Measurements from ENCODE around the gene CCDC97.

CCDC97 gene

GRCh38 chr19:41320185-41320518 lies 10.2 kb downstream of the CCDC97 start:
- no peak for DNase-seq (ENCODE audit: low spot score)

GRCh38 chr19:41320568-41320967 lies 10.6 kb downstream of the CCDC97 start:
- no peak for DNase-seq (ENCODE audit: low spot score)

DNA sequence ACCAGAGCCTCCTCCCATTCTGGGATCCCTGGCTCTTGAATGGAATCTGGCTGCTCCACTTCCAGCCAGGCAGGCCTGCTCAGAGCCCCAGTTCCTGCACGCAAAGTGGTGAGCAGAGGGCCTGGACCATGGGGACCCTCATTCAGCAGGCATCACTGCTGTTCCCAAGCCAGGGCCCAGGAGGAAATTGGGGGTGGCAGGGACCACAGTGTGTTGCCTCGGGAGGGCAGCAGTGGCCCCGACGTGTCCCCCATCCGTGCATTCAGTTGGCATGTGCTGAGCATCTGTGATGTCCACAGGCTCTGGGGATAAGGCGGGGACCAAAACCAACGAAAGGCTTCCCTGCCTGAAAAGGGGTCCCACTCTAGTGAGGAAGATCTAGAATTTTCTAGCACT lies 11.2 kb downstream of the CCDC97 start:
- no peak for DNase-seq (ENCODE audit: low spot score)

DNA sequence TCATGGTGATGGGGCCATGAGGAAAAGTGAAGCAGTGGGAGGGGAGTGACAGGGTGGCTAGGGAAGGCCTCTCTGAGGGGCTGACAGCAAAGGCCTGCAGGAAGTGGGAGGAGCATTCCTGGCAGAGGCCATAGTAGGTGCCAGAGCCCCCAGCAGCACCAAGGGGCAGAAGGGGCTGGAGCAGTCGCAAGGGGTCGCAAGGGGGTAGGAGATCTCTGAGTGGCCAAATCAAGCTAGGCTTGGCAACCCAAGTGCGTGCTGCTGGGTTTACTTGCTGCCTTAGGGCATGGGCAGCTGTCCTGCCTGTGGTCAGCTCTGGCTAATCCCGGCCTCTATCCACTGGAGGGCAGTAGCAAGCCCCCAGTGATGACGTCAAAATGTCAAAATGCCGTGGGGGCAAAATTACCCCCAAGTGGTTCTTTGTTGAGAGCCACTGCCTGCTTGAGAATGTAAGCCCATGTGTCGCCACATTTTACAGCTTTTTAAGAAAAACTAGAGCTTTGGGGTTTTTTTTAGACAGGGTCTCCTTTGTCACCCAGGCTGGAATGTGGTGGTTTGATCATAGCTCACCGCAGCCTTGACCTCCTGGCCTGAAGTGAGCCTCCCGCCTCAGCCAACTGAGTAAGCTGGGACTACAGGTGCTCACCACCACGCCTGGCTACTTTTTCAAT lies 11.8 kb downstream of the CCDC97 start:
- DNase-seq (ENCODE audit: low spot score), result no peak

- no peak for DNase-seq (ENCODE audit: low spot score)
These were observed 12.5 kb downstream of the CCDC97 start for GRCh38 chr19:41322451-41322850.

DNA sequence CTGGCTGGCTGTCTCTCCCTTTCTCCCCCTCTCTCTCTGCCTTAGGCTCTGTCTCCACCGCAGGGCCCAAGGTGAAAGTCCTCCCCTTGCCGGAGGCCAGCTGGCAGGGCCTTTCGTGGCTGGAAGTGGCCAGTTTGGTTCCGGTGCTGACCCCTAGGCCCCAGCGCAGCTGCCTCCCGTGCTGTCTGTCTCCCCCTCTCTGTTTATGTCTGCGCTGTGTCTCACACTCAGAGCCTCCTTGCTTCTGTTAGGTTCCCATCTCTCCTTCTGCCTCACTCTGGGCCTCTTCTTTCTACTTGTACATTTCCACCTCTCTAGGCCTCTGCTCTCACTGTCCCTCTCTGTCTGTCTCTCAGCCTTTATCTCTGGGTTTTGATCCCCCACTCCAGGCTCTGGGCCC lies 13.1 kb downstream of the CCDC97 start:
- DNase-seq (ENCODE audit: low spot score), result no peak

- no peak for DNase-seq (ENCODE audit: low spot score)
These were observed 13.6 kb downstream of the CCDC97 start for GRCh38 chr19:41323430-41324125.

DNA sequence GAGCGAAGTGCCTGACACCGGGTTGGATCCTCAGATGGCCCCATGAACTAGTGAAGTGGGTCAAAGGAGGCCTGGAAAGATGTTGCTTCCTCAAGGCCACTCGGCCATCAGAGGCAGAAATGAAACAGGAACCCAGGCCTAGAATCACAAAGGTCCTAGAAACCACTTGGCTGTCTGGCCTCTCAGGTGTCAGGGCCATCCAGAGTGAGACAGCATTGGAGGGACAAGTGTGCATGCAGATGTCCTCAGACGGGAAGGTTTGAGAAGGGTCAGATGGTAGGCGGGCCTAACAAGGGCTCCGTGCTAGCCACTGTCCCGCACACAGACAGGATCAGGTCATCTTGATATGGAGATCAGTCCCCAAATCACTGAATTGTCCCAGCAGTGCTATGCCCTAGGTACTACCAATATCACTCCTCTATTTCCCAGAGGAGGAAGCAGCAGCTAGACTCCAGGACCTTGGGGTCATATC lies 14.3 kb downstream of the CCDC97 start:
- no peak for DNase-seq (ENCODE audit: low spot score)

- no peak for DNase-seq (ENCODE audit: low spot score)
These were observed 15.1 kb downstream of the CCDC97 start for GRCh38 chr19:41324921-41325639.

DNA sequence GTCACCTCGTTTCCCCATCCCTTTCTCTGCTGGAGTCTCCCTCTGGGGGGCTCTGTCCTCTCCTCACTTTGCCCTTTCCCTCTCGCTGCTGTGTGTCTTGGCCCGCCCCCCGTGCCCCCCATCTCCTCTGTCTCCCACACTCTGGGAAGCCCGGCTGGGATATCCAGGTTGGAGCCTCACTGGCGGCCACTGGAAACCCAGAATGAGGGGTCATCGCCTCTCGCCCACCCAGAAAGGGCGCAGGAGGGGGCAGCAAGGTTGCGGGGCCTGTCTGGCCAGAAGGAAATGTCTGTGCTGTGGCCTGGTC lies 15.6 kb downstream of the CCDC97 start:
- no peak for DNase-seq (ENCODE audit: low spot score)

GRCh38 chr19:41325947-41326706 lies 16.2 kb downstream of the CCDC97 start:
- no peak for DNase-seq (ENCODE audit: low spot score)

- DNase-seq (ENCODE audit: low spot score), result no peak
These were observed 17.2 kb downstream of the CCDC97 start for GRCh38 chr19:41327076-41327575.

GRCh38 chr19:41327576-41328156 lies 17.7 kb downstream of the CCDC97 start:
- DNase-seq (ENCODE audit: low spot score), result peak; percentile 88

- DNase-seq (ENCODE audit: low spot score), result no peak
These were observed 18.3 kb downstream of the CCDC97 start for GRCh38 chr19:41328157-41328841.

- no peak for DNase-seq (ENCODE audit: low spot score)
These were observed 18.9 kb downstream of the CCDC97 start for GRCh38 chr19:41328842-41329225.

DNA sequence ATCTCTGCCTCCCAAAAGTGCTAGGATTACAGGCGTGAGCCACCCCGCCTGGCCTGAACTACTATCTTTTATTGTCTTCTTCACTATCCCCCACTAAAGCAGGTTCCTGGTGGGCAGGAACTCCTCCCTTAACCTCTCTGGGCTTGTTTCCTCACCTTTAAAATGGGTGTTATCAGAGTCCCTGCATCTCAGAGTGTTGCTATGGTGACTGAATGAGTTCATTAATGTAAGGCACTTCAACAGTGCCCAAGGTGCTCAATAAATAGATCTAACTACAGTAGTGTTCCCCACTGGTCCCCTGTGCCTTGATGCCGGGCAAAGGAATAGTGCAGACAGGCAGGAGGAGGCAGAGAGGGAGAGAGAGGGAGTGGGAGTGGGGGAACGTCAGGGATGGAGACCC lies 20.5 kb downstream of the CCDC97 start:
- no peak for DNase-seq (ENCODE audit: low spot score)

DNA sequence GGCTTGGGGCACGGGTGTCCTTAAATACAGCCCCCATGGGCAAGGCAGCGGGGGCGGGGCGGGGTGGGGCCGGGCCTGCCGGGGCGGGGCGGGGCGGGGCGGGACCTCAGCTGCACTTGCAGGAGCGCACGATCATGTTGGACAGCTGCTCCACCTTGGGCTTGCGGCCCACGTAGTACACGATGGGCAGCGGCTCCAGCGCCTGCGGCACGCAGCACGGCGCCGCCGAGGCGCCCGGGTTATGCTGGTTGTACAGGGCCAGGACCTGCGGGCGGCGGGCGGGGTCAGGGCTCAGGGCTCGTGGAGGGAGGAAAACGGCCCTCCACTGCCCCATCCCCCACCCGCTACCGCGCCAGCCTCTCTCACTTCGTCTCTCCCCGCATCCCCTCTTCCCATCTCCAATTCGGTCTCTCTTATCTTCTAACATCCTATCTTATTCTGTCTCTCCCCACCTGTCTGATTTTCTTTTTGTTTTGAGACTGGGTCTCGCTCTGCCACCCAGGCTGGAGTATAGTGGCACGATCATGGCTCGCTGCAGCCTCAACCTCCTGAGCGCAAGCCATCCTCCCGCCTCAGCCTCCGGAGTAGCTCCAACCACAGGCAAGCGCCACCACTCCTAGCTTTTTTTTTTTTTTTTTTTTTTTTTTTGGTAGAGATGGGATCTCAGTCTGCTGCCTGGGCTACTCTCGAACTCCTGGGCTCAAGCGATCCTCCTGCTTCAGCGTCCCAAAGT lies 21.1 kb downstream of the CCDC97 start:
- no peak for DNase-seq (ENCODE audit: low spot score)

DNA sequence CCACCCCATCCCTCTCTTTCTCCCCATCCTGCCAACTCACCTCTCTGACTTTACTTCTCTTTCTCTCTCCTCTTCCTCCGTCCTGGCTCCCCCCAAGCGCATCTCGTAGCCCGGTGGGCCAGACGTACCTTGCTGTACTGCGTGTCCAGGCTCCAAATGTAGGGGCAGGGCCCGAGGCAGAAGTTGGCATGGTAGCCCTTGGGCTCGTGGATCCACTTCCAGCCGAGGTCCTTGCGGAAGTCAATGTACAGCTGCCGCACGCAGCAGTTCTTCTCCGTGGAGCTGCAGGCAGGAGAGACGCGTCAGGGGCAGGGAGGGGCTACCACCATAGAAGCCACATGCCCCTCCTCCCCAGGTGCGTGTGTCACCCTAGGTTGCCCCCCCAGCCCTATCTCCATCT lies 22.0 kb downstream of the CCDC97 start:
- DNase-seq (ENCODE audit: low spot score), result no peak

DNA sequence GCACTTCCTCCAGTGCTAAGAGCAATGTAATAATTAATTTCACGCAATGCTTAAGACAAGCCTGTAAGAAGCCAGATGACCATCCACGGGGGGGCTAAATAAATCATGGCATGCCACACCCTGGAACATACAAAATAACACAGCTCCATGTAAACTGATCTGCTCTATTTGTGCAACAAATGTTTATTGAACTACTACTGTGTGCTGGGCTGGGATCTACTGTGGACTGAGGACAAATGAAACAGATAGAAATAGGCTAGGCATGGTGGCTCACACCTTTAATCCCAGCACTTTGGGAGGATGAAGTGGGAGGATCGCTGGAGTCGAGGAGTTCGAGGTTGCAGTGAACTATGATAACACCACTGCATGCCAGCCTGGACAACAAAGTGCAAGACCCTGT lies 22.5 kb downstream of the CCDC97 start:
- no peak for DNase-seq (ENCODE audit: low spot score)

GRCh38 chr19:41334793-41335192 lies 24.8 kb downstream of the CCDC97 start:
- DNase-seq (ENCODE audit: low spot score), result no peak

- no peak for DNase-seq (ENCODE audit: low spot score)
These were observed 25.5 kb downstream of the CCDC97 start for GRCh38 chr19:41335467-41335866.

Measured in CD4-positive, alpha-beta T cell treated with Interleukin-2 at 100 ng/mL for 4 hours (primary cell).